HG02884 (cell line): ENCODE measurements around the gene ZNF808.
A peak's percentile ranks its signal among the peaks of the same experiment; 100 is the strongest.
"Not testable (repeated sequence)": the region's sequence is repeated elsewhere in the genome, so short reads cannot be mapped to it uniquely, and the experiment has no call there.

Source experiments
- ATAC-seq: cut with Tn5 transposase; IDR thresholded peaks from one replicate; pipeline ENCODE4 v1.9.1; 2021; ENCODE audit warnings: mild to moderate bottlenecking, moderate library complexity; ENCODE audit not compliant: unreplicated experiment

ZNF808 gene

GRCh38 chr19:52592301-52592700 lies 64.8 kb downstream of the ZNF808 start:
- no peak for ATAC-seq

DNA sequence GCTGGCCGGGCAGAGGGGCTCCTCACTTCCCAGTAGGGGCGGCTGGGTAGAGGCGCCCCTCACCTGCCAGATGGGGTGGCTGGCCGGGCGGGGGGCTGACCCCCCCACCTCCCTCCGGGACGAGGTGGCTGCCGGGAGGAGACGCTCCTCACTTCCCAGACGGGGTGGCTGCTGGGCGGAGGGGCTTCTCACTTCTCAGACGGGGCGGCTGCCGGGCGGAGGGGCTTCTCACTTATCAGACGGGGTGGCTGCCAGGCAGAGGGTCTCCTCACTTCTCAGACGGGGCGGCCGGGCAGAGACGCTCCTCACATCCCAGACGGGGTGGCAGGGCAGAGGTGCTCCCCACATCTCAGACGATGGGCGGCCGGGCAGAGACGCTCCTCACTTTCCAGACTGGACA lies 66.0 kb downstream of the ZNF808 start:
- ATAC-seq, result not testable (repeated sequence)

GRCh38 chr19:52599241-52599640 lies 71.8 kb downstream of the ZNF808 start:
- no peak for ATAC-seq

- ATAC-seq, result no peak
Observed at GRCh38 chr19:52600639-52601024, 73.2 kb downstream of the ZNF808 start.

- peak; percentile 83 for ATAC-seq
Observed at GRCh38 chr19:52601025-52601973, 73.8 kb downstream of the ZNF808 start.

DNA sequence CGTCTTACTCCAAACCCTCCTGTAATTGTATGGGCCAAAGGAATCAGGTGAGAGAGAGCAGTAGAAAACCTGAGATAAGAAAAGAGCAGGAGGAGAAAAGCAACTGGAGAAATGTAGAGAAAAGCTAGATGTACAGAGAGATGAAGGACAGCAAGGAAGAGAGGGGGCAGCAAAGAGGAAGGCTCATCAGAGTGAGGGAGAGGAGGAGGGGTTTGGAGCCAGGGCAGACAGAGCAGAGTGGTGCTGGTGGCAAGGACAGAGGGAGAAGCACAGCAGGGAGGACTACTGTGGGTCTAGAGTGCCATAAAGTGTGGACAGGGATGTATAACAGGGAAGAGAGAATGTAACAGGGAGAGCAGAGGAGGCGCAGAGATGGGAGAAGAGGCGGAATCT lies 74.5 kb downstream of the ZNF808 start:
- ATAC-seq, result not testable (repeated sequence)

- ATAC-seq, result no peak
Observed at GRCh38 chr19:52602941-52603340, 75.5 kb downstream of the ZNF808 start.

DNA sequence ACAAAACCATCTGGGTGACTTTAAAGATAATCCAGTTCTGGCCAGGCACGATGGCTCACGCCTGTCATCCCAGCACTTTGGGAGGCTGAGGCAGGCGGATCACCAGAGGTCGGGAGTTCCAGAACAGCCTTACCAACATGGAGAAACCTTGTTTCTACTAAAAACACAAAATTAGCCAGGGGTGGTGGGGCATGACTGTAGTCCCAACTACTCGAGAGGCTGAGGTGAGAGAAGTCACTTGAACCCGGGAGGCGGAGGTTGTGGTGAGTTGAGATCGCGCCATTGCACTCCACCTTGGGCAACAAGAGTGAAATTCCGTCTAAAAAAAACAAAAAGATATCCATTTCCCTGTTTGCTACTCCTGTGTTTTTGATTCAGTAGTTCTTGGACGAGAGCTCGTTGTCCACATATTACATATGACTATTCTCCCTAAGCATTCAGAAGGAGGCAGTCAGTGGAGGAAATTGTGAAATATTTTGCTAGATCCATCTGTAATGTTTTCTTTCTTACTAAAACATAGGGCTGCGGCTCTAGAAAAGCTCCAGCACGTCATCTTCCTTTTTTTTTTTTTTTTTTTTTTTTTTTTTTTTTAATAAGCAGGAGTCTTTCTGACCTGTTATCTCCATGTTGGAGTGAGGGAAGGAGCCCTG lies 76.2 kb downstream of the ZNF808 start:
- no peak for ATAC-seq
